ENCODE results near the gene PATL2.

PATL2 gene

DNA sequence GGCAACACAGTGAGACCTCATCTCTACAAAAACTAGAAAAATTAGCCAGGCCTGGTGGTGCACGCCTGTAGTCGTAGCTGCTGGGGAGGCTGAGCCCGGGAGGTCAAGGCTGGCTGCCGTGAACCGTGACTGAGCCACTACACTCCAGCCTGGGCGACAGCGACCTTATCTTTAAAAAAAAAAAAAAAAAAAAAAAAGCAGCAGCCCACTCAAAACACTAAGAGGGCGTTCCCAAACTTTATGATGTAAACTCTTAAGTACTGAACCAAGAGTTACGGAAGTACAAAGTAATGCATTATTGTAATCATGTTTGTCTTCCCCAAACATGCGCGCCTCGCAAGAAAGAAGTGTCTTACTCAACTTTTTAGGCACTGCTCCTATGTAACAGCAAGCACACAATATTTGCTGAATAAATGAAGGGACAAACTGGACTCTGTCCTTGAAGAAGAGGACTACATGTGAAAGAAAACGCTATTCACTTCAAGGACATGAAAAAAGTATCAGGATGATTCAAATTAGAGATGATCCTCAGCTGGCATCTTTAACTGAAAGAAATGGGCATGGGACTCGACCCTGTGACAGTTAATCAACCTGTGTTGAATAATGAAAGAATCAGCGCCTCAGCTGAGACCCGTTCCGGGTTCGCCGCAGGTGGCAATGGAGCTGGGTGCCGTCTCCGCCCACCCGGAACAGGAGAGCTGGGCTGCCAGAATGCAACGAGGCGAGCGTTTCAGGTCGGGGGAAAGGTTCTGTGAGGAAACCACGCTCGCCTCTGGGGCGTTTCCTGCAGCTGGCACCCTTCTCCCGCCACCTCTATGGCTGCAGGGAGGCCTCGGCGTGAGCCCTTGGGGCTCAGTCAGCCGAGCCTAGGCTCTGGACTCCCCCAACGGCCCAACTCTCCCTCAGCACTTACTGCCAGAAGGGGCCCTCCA is 48.4 kb downstream of the PATL2 start:
- Histone ChIP-seq H3K4me1 (ENCODE audit: control insufficient read depth, insufficient read depth, low read length) (peaks cover 3% of the 10 kb centered on the region; the same call in 1 of the 2 replicates), H3K27me3 (ENCODE audit: control insufficient read depth, insufficient read depth, low read length) (no peaks in the 10 kb centered on the region), H3K4me3 (ENCODE audit: low read depth, low read length) (peak overlapping the region; percentile 80), H3K9ac (ENCODE audit: low read length) (peak overlapping the region; percentile 80), H3K27ac (ENCODE audit: low read depth, low read length) (peak overlapping the region; percentile 71; the same call in 1 of the 2 replicates), H3K36me3 (ENCODE audit: control insufficient read depth, insufficient read depth, low read length) (peaks cover 15% of the 10 kb centered on the region), H3K9me3 (ENCODE audit: control insufficient read depth, insufficient read depth, low read depth, low read length) (no peaks in the 10 kb centered on the region)

DNA sequence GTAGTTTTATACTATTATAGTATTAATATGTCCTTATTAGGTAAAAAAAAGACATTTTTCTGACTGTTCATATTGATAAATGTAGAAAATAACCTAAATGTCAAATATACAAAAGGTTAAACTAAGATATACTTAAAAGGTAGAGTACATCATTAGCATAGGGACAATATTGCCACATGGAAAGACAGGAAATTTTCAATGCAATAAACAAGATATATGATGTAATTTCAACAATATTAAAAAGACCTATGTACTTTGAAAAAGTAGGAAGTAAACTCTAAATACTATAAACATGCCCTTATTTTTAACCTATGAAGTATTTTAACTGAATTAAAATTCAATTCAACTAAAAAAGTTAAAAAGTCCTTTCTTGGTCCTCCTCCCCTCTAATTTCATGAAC is 49.5 kb downstream of the PATL2 start:
- H3K9me3 ChIP-seq (ENCODE audit: control insufficient read depth, insufficient read depth, low read depth, low read length), result no peaks in the 10 kb centered on the region
- H3K9ac ChIP-seq (ENCODE audit: low read length), result no peak overlapping the region
- no peak overlapping the region for H3K4me3 ChIP-seq (ENCODE audit: low read depth, low read length)
- H3K36me3 ChIP-seq (ENCODE audit: control insufficient read depth, insufficient read depth, low read length), result peaks cover 19% of the 10 kb centered on the region
- H3K4me1 ChIP-seq (ENCODE audit: control insufficient read depth, insufficient read depth, low read length), result peaks cover 3% of the 10 kb centered on the region; the same call in 1 of the 2 replicates
- no peaks in the 10 kb centered on the region for H3K27me3 ChIP-seq (ENCODE audit: control insufficient read depth, insufficient read depth, low read length)
- H3K27ac ChIP-seq (ENCODE audit: low read depth, low read length), result no peak overlapping the region

DNA sequence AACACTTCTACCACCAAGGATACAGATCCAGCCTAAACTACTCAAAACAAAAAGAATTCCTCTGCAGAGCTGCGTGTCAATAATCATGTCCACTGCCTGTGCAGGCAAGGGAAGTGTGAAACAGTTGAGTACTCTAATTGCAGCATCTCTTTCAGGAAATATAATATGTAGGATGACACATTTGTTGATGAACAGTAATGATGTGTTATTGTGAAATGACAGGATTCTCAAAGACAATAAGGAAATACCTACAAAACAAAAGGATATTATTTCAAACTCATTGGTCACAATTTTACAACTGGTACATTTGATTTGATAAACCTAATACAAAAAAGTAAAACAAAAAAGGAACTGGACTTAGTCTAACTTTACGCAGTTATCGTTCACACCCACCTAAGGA is 52.1 kb downstream of the PATL2 start:
- Histone ChIP-seq H3K4me1 (ENCODE audit: control insufficient read depth, insufficient read depth, low read length) (peaks cover 3% of the 10 kb centered on the region; the same call in 1 of the 2 replicates), H3K27ac (ENCODE audit: low read depth, low read length) (no peak overlapping the region), H3K27me3 (ENCODE audit: control insufficient read depth, insufficient read depth, low read length) (no peaks in the 10 kb centered on the region), H3K9me3 (ENCODE audit: control insufficient read depth, insufficient read depth, low read depth, low read length) (no peaks in the 10 kb centered on the region), H3K4me3 (ENCODE audit: low read depth, low read length) (no peak overlapping the region), H3K9ac (ENCODE audit: low read length) (no peak overlapping the region), H3K36me3 (ENCODE audit: control insufficient read depth, insufficient read depth, low read length) (peaks cover 37% of the 10 kb centered on the region)

DNA sequence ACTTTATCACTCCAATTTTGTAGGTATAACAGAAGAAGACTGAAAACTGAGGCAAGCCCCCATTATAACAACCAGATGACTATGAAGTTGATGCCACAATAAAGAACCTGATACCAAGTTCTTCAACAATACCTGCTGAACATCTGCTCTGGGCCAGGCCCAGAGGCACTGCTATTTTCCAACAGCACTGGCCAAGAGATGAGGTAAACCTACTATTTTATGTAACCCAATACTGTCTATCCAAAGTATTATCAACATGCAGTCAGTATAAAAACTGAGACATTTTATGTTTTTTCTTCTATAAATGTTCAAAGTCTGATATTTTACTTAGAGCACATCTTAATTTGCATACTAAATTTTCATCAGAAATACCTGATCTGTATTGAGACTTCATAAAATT is 53.7 kb downstream of the PATL2 start:
- H3K27ac ChIP-seq (ENCODE audit: low read depth, low read length), result no peak overlapping the region
- H3K27me3 ChIP-seq (ENCODE audit: control insufficient read depth, insufficient read depth, low read length), result no peaks in the 10 kb centered on the region
- peaks cover 49% of the 10 kb centered on the region for H3K36me3 ChIP-seq (ENCODE audit: control insufficient read depth, insufficient read depth, low read length)
- no peak overlapping the region for H3K9ac ChIP-seq (ENCODE audit: low read length)
- H3K9me3 ChIP-seq (ENCODE audit: control insufficient read depth, insufficient read depth, low read depth, low read length), result no peaks in the 10 kb centered on the region
- H3K4me1 ChIP-seq (ENCODE audit: control insufficient read depth, insufficient read depth, low read length), result no peaks in the 10 kb centered on the region
- H3K4me3 ChIP-seq (ENCODE audit: low read depth, low read length), result no peak overlapping the region

DNA sequence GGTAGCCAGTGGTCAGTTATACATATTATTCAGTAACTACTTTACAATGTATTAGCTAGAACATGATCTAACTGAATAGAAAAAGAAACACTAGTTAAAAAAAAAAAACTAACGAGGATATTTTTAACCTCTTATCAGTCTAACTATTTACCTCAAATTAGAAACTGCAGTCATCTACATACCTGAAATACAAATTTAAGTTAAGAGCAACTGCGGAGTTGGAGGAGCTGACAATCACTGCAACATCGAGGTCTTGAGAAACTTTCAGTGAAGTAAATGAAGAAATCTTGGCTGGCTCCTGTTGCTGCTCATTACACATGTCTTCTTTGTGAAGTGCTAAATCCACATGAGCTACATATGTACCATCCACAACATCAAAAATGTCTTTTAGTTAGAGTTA is 54.2 kb downstream of the PATL2 start:
- Histone ChIP-seq H3K4me1 (ENCODE audit: control insufficient read depth, insufficient read depth, low read length) (no peaks in the 10 kb centered on the region), H3K4me3 (ENCODE audit: low read depth, low read length) (no peak overlapping the region), H3K9me3 (ENCODE audit: control insufficient read depth, insufficient read depth, low read depth, low read length) (no peaks in the 10 kb centered on the region), H3K27ac (ENCODE audit: low read depth, low read length) (no peak overlapping the region), H3K36me3 (ENCODE audit: control insufficient read depth, insufficient read depth, low read length) (peaks cover 53% of the 10 kb centered on the region), H3K9ac (ENCODE audit: low read length) (no peak overlapping the region), H3K27me3 (ENCODE audit: control insufficient read depth, insufficient read depth, low read length) (no peaks in the 10 kb centered on the region)

DNA sequence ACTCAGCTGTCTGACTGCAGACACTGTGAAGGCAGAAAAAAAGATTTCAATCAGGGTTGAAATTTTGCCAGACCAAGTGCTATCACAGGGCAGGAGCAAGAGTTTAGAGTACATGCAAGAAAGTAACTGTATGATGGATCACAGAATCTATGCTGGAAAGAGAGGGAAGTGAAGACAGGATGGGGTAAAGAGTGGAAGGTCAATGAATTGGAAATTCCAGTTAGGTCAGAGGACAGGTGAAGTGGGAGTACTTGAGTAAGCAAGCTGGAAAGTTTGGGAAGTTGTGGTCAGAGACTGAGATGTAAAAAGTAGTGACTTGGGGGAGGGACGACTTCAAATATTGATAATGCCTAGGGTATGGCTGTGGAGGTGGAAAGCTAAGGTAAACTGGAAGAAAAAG is 54.8 kb downstream of the PATL2 start:
- Histone ChIP-seq H3K36me3 (ENCODE audit: control insufficient read depth, insufficient read depth, low read length) (peaks cover 60% of the 10 kb centered on the region), H3K9me3 (ENCODE audit: control insufficient read depth, insufficient read depth, low read depth, low read length) (no peaks in the 10 kb centered on the region), H3K4me3 (ENCODE audit: low read depth, low read length) (no peak overlapping the region), H3K27me3 (ENCODE audit: control insufficient read depth, insufficient read depth, low read length) (no peaks in the 10 kb centered on the region), H3K9ac (ENCODE audit: low read length) (no peak overlapping the region), H3K27ac (ENCODE audit: low read depth, low read length) (no peak overlapping the region), H3K4me1 (ENCODE audit: control insufficient read depth, insufficient read depth, low read length) (no peaks in the 10 kb centered on the region)

DNA sequence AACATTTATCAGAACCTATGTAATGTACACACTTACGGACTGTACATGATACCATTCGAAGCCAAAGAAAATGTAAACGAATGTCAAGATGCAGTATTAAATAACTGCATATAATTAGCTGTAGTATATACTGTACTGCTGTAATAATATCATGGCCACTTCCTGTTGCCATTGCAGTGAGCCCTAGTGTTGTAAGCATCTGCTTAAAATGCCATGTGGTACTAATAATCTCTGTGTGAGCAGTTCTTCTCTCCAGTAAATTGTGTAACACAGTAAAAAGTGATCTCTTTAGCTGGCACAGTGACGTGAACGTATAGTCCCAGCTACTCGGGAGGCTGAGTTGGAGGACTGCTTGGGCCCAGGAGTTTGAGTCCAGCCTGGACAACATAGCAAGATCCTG is 56.3 kb downstream of the PATL2 start:
- Histone ChIP-seq H3K27me3 (ENCODE audit: control insufficient read depth, insufficient read depth, low read length) (no peaks in the 10 kb centered on the region), H3K4me3 (ENCODE audit: low read depth, low read length) (no peak overlapping the region), H3K9ac (ENCODE audit: low read length) (no peak overlapping the region), H3K9me3 (ENCODE audit: control insufficient read depth, insufficient read depth, low read depth, low read length) (no peaks in the 10 kb centered on the region), H3K36me3 (ENCODE audit: control insufficient read depth, insufficient read depth, low read length) (peaks cover 67% of the 10 kb centered on the region), H3K27ac (ENCODE audit: low read depth, low read length) (no peak overlapping the region), H3K4me1 (ENCODE audit: control insufficient read depth, insufficient read depth, low read length) (no peaks in the 10 kb centered on the region)

DNA sequence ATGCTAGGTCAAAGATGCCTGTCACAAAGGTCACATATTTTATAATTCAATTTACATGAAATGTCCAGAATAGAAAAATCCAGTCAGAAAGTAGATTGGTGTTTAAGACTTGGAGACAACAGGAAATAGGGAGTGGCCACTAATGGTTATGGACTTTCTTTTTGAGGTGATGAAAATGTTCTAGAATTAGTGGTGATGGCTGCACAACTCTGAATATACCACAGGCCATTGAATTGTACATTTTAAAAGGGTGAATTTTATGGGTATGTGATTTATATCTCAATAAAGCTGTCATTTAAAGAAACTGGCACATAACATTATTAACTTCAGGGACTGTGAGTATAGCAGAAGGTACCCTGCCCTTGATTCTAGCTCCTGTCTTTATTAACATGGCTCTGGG is 63.5 kb downstream of the PATL2 start:
- Histone ChIP-seq H3K4me1 (ENCODE audit: control insufficient read depth, insufficient read depth, low read length) (no peaks in the 10 kb centered on the region), H3K9me3 (ENCODE audit: control insufficient read depth, insufficient read depth, low read depth, low read length) (no peaks in the 10 kb centered on the region), H3K9ac (ENCODE audit: low read length) (no peak overlapping the region), H3K36me3 (ENCODE audit: control insufficient read depth, insufficient read depth, low read length) (peaks cover 67% of the 10 kb centered on the region), H3K27ac (ENCODE audit: low read depth, low read length) (no peak overlapping the region), H3K4me3 (ENCODE audit: low read depth, low read length) (no peak overlapping the region), H3K27me3 (ENCODE audit: control insufficient read depth, insufficient read depth, low read length) (no peaks in the 10 kb centered on the region)

DNA sequence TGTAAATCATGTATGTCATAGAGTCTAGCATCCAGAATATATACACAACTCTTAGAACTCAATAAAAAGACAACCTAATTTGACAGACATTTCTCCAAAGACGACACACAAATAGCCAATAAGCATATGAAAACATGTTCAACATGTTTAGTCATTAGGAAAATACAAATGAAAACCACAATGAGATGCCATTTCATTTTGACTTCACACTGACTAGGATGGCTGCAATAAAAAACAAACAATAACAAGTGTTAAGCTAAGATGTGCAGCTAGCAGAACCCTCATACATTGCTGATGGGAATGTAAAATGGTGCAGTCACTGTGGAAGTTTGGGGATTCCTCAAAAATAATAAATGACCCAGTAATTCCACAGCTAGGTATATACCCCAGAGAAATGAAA is 64.1 kb downstream of the PATL2 start:
- no peaks in the 10 kb centered on the region for H3K9me3 ChIP-seq (ENCODE audit: control insufficient read depth, insufficient read depth, low read depth, low read length)
- H3K4me1 ChIP-seq (ENCODE audit: control insufficient read depth, insufficient read depth, low read length), result no peaks in the 10 kb centered on the region
- H3K4me3 ChIP-seq (ENCODE audit: low read depth, low read length), result no peak overlapping the region
- no peak overlapping the region for H3K27ac ChIP-seq (ENCODE audit: low read depth, low read length)
- no peak overlapping the region for H3K9ac ChIP-seq (ENCODE audit: low read length)
- H3K36me3 ChIP-seq (ENCODE audit: control insufficient read depth, insufficient read depth, low read length), result peaks cover 62% of the 10 kb centered on the region
- H3K27me3 ChIP-seq (ENCODE audit: control insufficient read depth, insufficient read depth, low read length), result no peaks in the 10 kb centered on the region

DNA sequence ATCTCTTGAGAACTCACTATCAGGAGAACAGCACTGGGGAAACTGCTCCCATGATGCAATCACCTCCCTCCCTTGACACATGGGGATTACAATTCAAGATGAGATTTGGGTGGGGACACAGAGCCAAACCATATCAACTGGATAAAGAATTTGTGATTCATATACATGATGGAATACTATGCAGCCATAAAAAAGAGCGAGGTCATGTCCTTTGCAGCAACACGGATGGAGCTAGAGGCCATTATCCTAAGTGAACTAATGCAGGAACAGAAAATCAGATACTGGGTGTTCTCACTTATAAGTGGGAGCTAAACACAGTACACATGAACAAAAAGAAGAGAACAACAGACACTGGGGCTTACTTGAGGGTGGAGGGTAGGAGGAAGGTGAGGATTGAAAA is 64.7 kb downstream of the PATL2 start:
- Histone ChIP-seq H3K4me3 (ENCODE audit: low read depth, low read length) (no peak overlapping the region), H3K9me3 (ENCODE audit: control insufficient read depth, insufficient read depth, low read depth, low read length) (no peaks in the 10 kb centered on the region), H3K9ac (ENCODE audit: low read length) (no peak overlapping the region), H3K27ac (ENCODE audit: low read depth, low read length) (no peak overlapping the region), H3K4me1 (ENCODE audit: control insufficient read depth, insufficient read depth, low read length) (no peaks in the 10 kb centered on the region), H3K27me3 (ENCODE audit: control insufficient read depth, insufficient read depth, low read length) (no peaks in the 10 kb centered on the region), H3K36me3 (ENCODE audit: control insufficient read depth, insufficient read depth, low read length) (peaks cover 57% of the 10 kb centered on the region)

DNA sequence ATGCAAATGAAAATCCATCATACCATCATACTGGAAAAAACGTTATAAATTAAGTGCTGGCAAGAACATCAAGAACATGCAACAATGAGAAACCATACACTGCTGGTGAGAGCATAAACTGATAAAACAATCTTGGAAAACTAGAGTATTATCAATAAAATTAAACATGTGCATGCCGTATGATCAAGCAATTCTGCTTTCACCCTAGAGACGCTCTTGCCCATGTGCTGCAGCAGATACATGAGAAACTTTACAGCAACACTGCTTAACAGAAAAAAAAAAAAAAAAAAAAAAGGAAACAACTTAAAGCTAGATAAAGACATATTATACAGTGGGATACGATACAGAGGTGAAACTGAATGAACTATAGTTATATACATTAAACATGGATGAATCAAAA is 69.5 kb downstream of the PATL2 start:
- no peak overlapping the region for H3K27ac ChIP-seq (ENCODE audit: low read depth, low read length)
- no peak overlapping the region for H3K4me3 ChIP-seq (ENCODE audit: low read depth, low read length)
- H3K9me3 ChIP-seq (ENCODE audit: control insufficient read depth, insufficient read depth, low read depth, low read length), result no peaks in the 10 kb centered on the region
- no peak overlapping the region for H3K9ac ChIP-seq (ENCODE audit: low read length)
- H3K4me1 ChIP-seq (ENCODE audit: control insufficient read depth, insufficient read depth, low read length), result no peaks in the 10 kb centered on the region
- H3K36me3 ChIP-seq (ENCODE audit: control insufficient read depth, insufficient read depth, low read length), result peaks cover 22% of the 10 kb centered on the region
- no peaks in the 10 kb centered on the region for H3K27me3 ChIP-seq (ENCODE audit: control insufficient read depth, insufficient read depth, low read length)

All from HUES6 (cell line).